Parathyroid adenoma (tissue), 2 donors: ENCODE data around the gene RPS28.

ENCODE experiments used
- H2AFZ ChIP-seq: fragments of 300-600 bp; sonication (generic); one replicate; pipeline ENCODE4 v1.7.0; 2017; ENCODE audit warnings: antibody characterized with exemption, mild to moderate bottlenecking
- H3K27ac ChIP-seq: fragments of 300-600 bp; sonication (generic); one replicate; pipeline ENCODE4 v1.7.0; 2017
- H3K27me3 ChIP-seq: fragments of 300-600 bp; sonication (generic); one replicate; pipeline ENCODE4 v1.7.0; 2017; ENCODE audit warnings: low read length; ENCODE audit not compliant: control insufficient read depth, insufficient read depth
- H3K36me3 ChIP-seq: fragments of 300-600 bp; sonication (generic); one replicate; pipeline ENCODE4 v1.7.0; 2017; ENCODE audit warnings: low read length; ENCODE audit not compliant: control insufficient read depth, insufficient read depth
- H3K4me1 ChIP-seq: fragments of 300-600 bp; sonication (generic); one replicate; pipeline ENCODE4 v1.7.0; 2017; ENCODE audit warnings: control low read depth
- H3K4me2 ChIP-seq: fragments of 300-600 bp; sonication (generic); one replicate; pipeline ENCODE4 v1.7.0; 2017; ENCODE audit warnings: low read length
- H3K4me3 ChIP-seq: fragments of 300-600 bp; sonication (generic); one replicate; pipeline ENCODE4 v1.7.0; 2017; ENCODE audit warnings: low read depth, low read length
- H3K79me2 ChIP-seq: fragments of 300-600 bp; sonication (generic); one replicate; pipeline ENCODE4 v1.7.0; 2017; ENCODE audit warnings: control low read depth
- H3K9ac ChIP-seq: fragments of 300-600 bp; sonication (generic); one replicate; pipeline ENCODE4 v1.7.0; 2017; ENCODE audit warnings: mild to moderate bottlenecking
- H3K9me3 ChIP-seq: fragments of 300-600 bp; sonication (generic); one replicate; pipeline ENCODE4 v1.7.0; 2017; ENCODE audit warnings: low read length; ENCODE audit not compliant: control insufficient read depth
- CTCF ChIP-seq: fragments of 300-600 bp; sonication (generic); IDR thresholded peaks from one replicate; pipeline ENCODE4 v1.7.0; 2017; ENCODE audit warnings: antibody characterized with exemption, mild to moderate bottlenecking
- donor health status: primary hyperparathyroidism.

The RPS28 gene

GRCh38 chr19:8366961-8367326 lies 45.6 kb downstream of the RPS28 start:
- peak overlapping the region; percentile 34 for H2AFZ ChIP-seq
- no peaks in the 10 kb centered on the region for H3K9me3 ChIP-seq
- no peak for TF ChIP-seq CTCF
- no peaks in the 10 kb centered on the region for H3K36me3 ChIP-seq
- H3K4me1 ChIP-seq: peaks cover 15% of the 10 kb centered on the region
- peaks cover 2% of the 10 kb centered on the region for H3K79me2 ChIP-seq
- H3K9ac ChIP-seq: no peak overlapping the region
- H3K4me2 ChIP-seq: peak overlapping the region; percentile 34
- H3K4me3 ChIP-seq: no peak overlapping the region
- H3K27ac ChIP-seq: peak overlapping the region; percentile 58
- no peaks in the 10 kb centered on the region for H3K27me3 ChIP-seq

DNA sequence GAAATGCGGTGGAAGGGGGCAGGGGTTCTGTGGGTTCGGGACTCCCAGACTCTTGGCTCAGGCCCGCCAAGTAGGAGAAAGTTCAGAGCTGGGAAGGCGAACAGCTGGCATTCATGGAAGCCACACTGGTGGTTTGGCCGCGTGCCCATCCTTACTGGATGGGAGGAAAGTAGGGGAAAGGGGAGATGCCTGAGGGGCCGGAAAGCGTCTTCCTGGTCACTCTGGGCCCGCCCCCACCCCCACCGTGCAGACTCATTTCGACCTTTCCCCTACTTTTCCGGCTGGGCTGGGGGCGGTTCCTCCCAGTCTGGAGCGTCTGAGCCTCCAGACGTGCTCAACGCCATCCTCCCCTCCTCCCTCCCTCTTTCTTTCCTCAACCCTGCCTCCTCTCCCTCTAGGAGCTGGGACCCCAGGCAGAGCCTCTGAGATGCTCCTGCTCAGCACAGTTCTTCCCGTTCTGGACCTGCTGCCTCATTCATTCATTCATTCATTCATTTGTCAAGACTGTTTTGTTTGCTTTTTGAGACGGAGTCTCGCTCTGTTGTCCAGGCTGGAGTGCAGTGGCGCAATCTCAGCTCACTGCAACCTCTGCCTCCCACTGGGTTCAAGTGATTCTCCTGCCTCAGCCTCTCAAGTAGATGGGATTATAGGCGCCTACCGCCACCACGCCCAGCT lies 46.2 kb downstream of the RPS28 start:
- Histone ChIP-seq H3K4me1 (peaks cover 11% of the 10 kb centered on the region), H3K4me3 (no peak overlapping the region), H3K9me3 (no peaks in the 10 kb centered on the region), H3K4me2 (peak overlapping the region; percentile 34), H2AFZ (peak overlapping the region; percentile 34), H3K79me2 (peaks cover 2% of the 10 kb centered on the region), H3K9ac (no peak overlapping the region), H3K27me3 (no peaks in the 10 kb centered on the region), H3K27ac (peak overlapping the region; percentile 58), H3K36me3 (no peaks in the 10 kb centered on the region)
- TF ChIP-seq CTCF: no peak

DNA sequence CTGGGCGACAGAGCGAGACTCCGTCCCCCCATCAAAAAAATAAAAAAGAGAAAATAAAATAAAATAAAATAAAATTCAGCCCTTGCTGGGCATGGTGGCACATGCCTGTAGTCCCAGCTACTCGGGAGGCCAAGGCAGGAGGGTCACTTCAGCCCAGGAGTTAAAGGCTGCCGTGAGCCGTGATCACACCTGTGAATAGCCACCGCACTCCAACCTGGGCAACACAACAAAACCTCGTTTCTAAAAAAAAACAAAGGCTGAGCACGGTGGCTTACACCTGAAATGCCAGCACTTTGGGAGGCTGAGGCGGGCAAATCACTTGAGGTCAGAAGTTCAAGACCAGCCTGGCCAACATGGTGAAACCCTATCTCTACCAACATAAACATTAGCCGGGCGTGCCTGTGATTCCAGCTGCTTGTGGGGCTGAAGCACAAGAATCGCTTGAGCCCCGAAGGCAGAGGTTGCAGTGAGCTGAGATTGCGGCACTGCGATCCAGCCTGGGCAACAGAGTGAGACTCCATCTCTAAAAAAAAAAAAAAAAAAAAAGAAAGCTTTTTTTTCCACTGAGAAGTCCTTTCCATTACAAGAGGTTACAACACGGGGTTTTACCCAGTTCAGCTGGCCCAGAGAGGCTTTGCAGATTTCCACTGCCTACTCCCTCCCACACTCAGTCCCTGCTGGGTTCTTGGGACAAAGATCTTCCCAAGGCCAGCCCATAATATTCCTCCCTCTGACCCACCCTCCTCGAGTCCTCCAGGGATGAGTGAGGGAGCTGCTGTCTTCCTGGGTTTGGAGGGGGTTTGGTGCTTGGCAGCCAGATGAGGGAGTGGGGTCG lies 49.1 kb downstream of the RPS28 start:
- no peak overlapping the region for H3K4me2 ChIP-seq
- no peaks in the 10 kb centered on the region for H3K27me3 ChIP-seq
- no peak overlapping the region for H3K4me3 ChIP-seq
- no peak for TF ChIP-seq CTCF
- H3K36me3 ChIP-seq: no peaks in the 10 kb centered on the region
- no peak overlapping the region for H3K27ac ChIP-seq
- H3K9me3 ChIP-seq: no peaks in the 10 kb centered on the region
- no peak overlapping the region for H2AFZ ChIP-seq
- H3K4me1 ChIP-seq: peaks cover 11% of the 10 kb centered on the region
- peaks cover 2% of the 10 kb centered on the region for H3K79me2 ChIP-seq
- no peak overlapping the region for H3K9ac ChIP-seq

GRCh38 chr19:8371011-8371804 lies 49.9 kb downstream of the RPS28 start:
- no peak overlapping the region for H3K9ac ChIP-seq
- no peaks in the 10 kb centered on the region for H3K27me3 ChIP-seq
- H3K4me1 ChIP-seq: peaks cover 11% of the 10 kb centered on the region
- no peak overlapping the region for H2AFZ ChIP-seq
- TF ChIP-seq CTCF: no peak
- H3K4me3 ChIP-seq: no peak overlapping the region
- peaks cover 2% of the 10 kb centered on the region for H3K79me2 ChIP-seq
- no peak overlapping the region for H3K4me2 ChIP-seq
- H3K27ac ChIP-seq: no peak overlapping the region
- no peaks in the 10 kb centered on the region for H3K36me3 ChIP-seq
- no peaks in the 10 kb centered on the region for H3K9me3 ChIP-seq
